IMR-90 (cell line): ENCODE measurements around the gene CAT. TPM values are rescaled to one million over a fixed set of nuclear protein-coding genes. Genes with fewer than 3 reads are reported as not detected.
A peak's percentile ranks its signal among the peaks of the same experiment; 100 is the strongest.

ENCODE experiments used
- ATAC-seq: fragments of 200-7000 bp; cut with Tn5 transposase; 2 replicates; pipeline ENCODE4 v1.9.1; 2020; ENCODE audit warnings: low read depth, mild to moderate bottlenecking, moderate library complexity
- BruUV-seq: library from RNA; stranded (reverse); fragments of 400-500 nt; replicated peaks from 2 replicates; lab custom pipeline; 2021; lab: Mats Ljungman, UMichigan
- CTCF ChIA-PET: fragments of 300-600 bp; formaldehyde crosslinking; extraction: SDS; loops from one replicate; lab custom pipeline; 2021; ENCODE audit warnings: antibody characterized with exemption; lab: Yijun Ruan, JAX
- POLR2A ChIA-PET: fragments of 300-600 bp; sonication (Branson Sonifier 250); formaldehyde crosslinking; loops from one replicate; lab custom pipeline; 2022; ENCODE audit warnings: antibody characterized with exemption; ENCODE audit not compliant: unreplicated experiment; lab: Charles Lee
- DNase-seq: peaks from one replicate; pipeline ENCODE4 v3.0.0; 2013
- H2AFZ ChIP-seq: replicated peaks from 2 replicates; pipeline ENCODE3; 2013; ENCODE audit warnings: low read length, mild to moderate bottlenecking; ENCODE audit not compliant: poor library complexity
- H2AK5ac ChIP-seq: 2 replicates; pipeline ENCODE4 v1.6.1; 2013; ENCODE audit warnings: low read depth, low read length, inconsistent platforms
- H2AK9ac ChIP-seq: replicated peaks from 2 replicates; pipeline ENCODE3; 2013; ENCODE audit warnings: mild to moderate bottlenecking, low read depth, low read length, moderate library complexity; ENCODE audit not compliant: poor library complexity
- H2BK120ac ChIP-seq: 2 replicates; pipeline ENCODE4 v1.6.1; 2013; ENCODE audit warnings: low read depth, low read length, inconsistent platforms
- H2BK15ac ChIP-seq: 3 replicates; pipeline ENCODE4 v1.6.1; 2013; ENCODE audit warnings: low read depth, low read length, inconsistent platforms
- H2BK20ac ChIP-seq: 2 replicates; pipeline ENCODE4 v1.6.1; 2013; ENCODE audit warnings: low read depth, mild to moderate bottlenecking, inconsistent platforms, low read length, moderate library complexity
- H2BK5ac ChIP-seq: 2 replicates; pipeline ENCODE4 v1.6.1; 2013; ENCODE audit warnings: mild to moderate bottlenecking, low read depth, low read length, inconsistent platforms; ENCODE audit not compliant: poor library complexity, severe bottlenecking
- H3K14ac ChIP-seq: replicated peaks from 2 replicates; pipeline ENCODE4 v1.6.1; 2013; ENCODE audit warnings: low read depth, low read length, inconsistent platforms
- H3K18ac ChIP-seq: 2 replicates; pipeline ENCODE4 v1.6.1; 2013; ENCODE audit warnings: low read depth, low read length, control low read depth
- H3K23ac ChIP-seq: 2 replicates; pipeline ENCODE4 v1.6.1; 2013; ENCODE audit warnings: low read depth, low read length, inconsistent platforms
- H3K27ac ChIP-seq: 2 replicates; pipeline ENCODE4 v1.5.1; 2013; ENCODE audit warnings: mild to moderate bottlenecking, control low read depth, low read length; ENCODE audit not compliant: insufficient read depth
- H3K27me3 ChIP-seq: 2 replicates; pipeline ENCODE4 v1.6.1; 2013; ENCODE audit warnings: low read length; ENCODE audit not compliant: control insufficient read depth, insufficient read depth
- H3K36me3 ChIP-seq: 2 replicates; pipeline ENCODE4 v1.6.1; 2013; ENCODE audit warnings: low read length, mixed read lengths; ENCODE audit not compliant: control insufficient read depth, insufficient read depth
- H3K4ac ChIP-seq: 2 replicates; pipeline ENCODE4 v1.6.1; 2013; ENCODE audit warnings: low read depth, low read length, inconsistent platforms
- H3K4me1 ChIP-seq: 2 replicates; pipeline ENCODE4 v1.6.1; 2013; ENCODE audit warnings: low read length, mixed read lengths; ENCODE audit not compliant: control insufficient read depth, insufficient read depth
- H3K4me2 ChIP-seq: 2 replicates; pipeline ENCODE4 v1.6.1; 2013; ENCODE audit warnings: low read depth, mild to moderate bottlenecking, control low read depth, low read length, moderate library complexity
- H3K4me3 ChIP-seq: 2 replicates; pipeline ENCODE4 v1.5.1; 2013; ENCODE audit warnings: low read depth, mild to moderate bottlenecking, control low read depth, low read length, moderate library complexity; ENCODE audit not compliant: insufficient read depth
- H3K56ac ChIP-seq: 2 replicates; pipeline ENCODE4 v1.6.1; 2013; ENCODE audit warnings: low read length, inconsistent platforms; ENCODE audit not compliant: insufficient read depth; ENCODE audit errors: extremely low read depth
- H3K79me1 ChIP-seq, 2 experiments: 2 replicates each; pipeline ENCODE4 v1.6.1; 2013; ENCODE audit warnings: low read length in 2 of 2, inconsistent platforms in 1 of 2, low read depth in 1 of 2
- H3K9ac ChIP-seq: 2 replicates; pipeline ENCODE4 v1.6.1; 2013; ENCODE audit warnings: low read depth, low read length, control low read depth
- H3K9me1 ChIP-seq: 2 replicates; pipeline ENCODE4 v1.6.1; 2013; ENCODE audit warnings: low read length, inconsistent platforms; ENCODE audit not compliant: insufficient read depth
- H3K9me3 ChIP-seq: 2 replicates; pipeline ENCODE4 v1.6.1; 2013; ENCODE audit warnings: low read length; ENCODE audit not compliant: control insufficient read depth, insufficient read depth
- H4K20me1 ChIP-seq: 2 replicates; pipeline ENCODE4 v1.6.1; 2013; ENCODE audit warnings: low read length, inconsistent platforms; ENCODE audit not compliant: insufficient read depth
- H4K5ac ChIP-seq: 2 replicates; pipeline ENCODE4 v1.6.1; 2013; ENCODE audit warnings: mild to moderate bottlenecking, low read depth, low read length, control low read depth
- H4K8ac ChIP-seq, 2 experiments: 2 replicates each; pipeline ENCODE4 v1.6.1; 2013; ENCODE audit warnings: low read depth in 2 of 2, low read length in 2 of 2, control low read depth in 1 of 2, inconsistent platforms in 1 of 2
- H4K91ac ChIP-seq: 2 replicates; pipeline ENCODE4 v1.6.1; 2013; ENCODE audit warnings: low read depth, low read length, inconsistent platforms; ENCODE audit not compliant: insufficient read depth
- NFE2L2 ChIP-seq: fragments of 150-350 bp; IDR thresholded peaks from 2 replicates; pipeline ENCODE4 v1.6.1; 2016; ENCODE audit warnings: low read depth, mild to moderate bottlenecking, low read length
- RCOR1 ChIP-seq: IDR thresholded peaks from 2 replicates; pipeline ENCODE4 v1.6.1; 2012; ENCODE audit warnings: mild to moderate bottlenecking, low read length, improper control_type of control experiment; ENCODE audit not compliant: insufficient replicate concordance
- WGBS, 2 experiments: methylation state at CpG; one replicate each; pipeline versions ENCODE4 v1.1.5 to v1.1.7; 2013; ENCODE audit warnings: missing lambda C conversion rate in 2 of 2; ENCODE audit not compliant: insufficient read length in 1 of 2; ENCODE audit errors: extremely low coverage in 2 of 2; 5-methylcytosine and 5-hydroxymethylcytosine counted together
- dilution Hi-C: fragments of 300-500 bp; cut with HindIII; formaldehyde crosslinking; loops from one replicate; pipeline ENCODE4 v1.14.3; 2018; ENCODE audit warnings: low sequenced_read_pairs; ENCODE audit not compliant: unreplicated experiment
- in situ Hi-C: fragments of 300-500 bp; cut with MboI; formaldehyde crosslinking; loops from 3 replicates; pipeline ENCODE4 v1.14.3; 2019; ENCODE audit warnings: low sequenced_read_pairs, inconsistent platforms, mixed read lengths
- intact Hi-C: fragments of 100-400 bp; cut with micrococcal nuclease; formaldehyde crosslinking; loops from 2 replicates; pipeline ENCODE4 v1.10.0; 2022
- polyA plus RNA-seq, 3 experiments: library from polyadenylated mRNA; depleted of rRNA; stranded (reverse); fragments of >200 nt; gene quantifications; 2 replicates each; pipeline ENCODE4 v1.2.3, GENCODE V29; 2012; ENCODE audit warnings: low replicate concordance in 1 of 3
- total RNA-seq: library from RNA; depleted of rRNA; stranded (reverse); fragments of >200 nt; gene quantifications from 2 replicates; pipeline ENCODE4 v1.2.3, GENCODE V29; 2012

The CAT gene
- total and polyA plus RNA-seq, 2 of the 4 experiments (the other 2 are of a cell fraction), result 52.5 to 80.5 TPM

- dilution Hi-C loops, result no loop called here
- H4K8ac ChIP-seq, result no peak overlapping the region; a peak in 1 of 4 replicates
- H4K5ac ChIP-seq, result no peak overlapping the region
- no peaks in the 10 kb centered on the region for H3K9me3 ChIP-seq
- H3K27me3 ChIP-seq, result peaks cover 14% of the 10 kb centered on the region
- no peaks in the 10 kb centered on the region; the same call in 1 of the 2 replicates for H3K9me1 ChIP-seq
- no peaks in the 10 kb centered on the region for H4K20me1 ChIP-seq
- 87% methylated on average over 3 of the region's 3 CpGs; no CpG with 5 or more reads in 1 of the 2 experiments for WGBS, 2 experiments
- no peak overlapping the region for H3K56ac ChIP-seq
- ATAC-seq (no peak), DNase-seq (peak; percentile 6)
- no peak overlapping the region for H3K4ac ChIP-seq
- H2AK9ac ChIP-seq, result no peak overlapping the region
- no peak overlapping the region for H3K4me2 ChIP-seq
- no peak overlapping the region for H2BK120ac ChIP-seq
- no peak overlapping the region for H2AFZ ChIP-seq
- no peak overlapping the region for H4K91ac ChIP-seq
- no peak overlapping the region for H3K4me3 ChIP-seq
- H3K23ac ChIP-seq, result no peak overlapping the region
- H3K4me1 ChIP-seq, result peaks cover 14% of the 10 kb centered on the region
- no peaks in the 10 kb centered on the region for H3K79me1 ChIP-seq
- no peak overlapping the region for H3K27ac ChIP-seq
- no peaks in the 10 kb centered on the region for H3K36me3 ChIP-seq
- no peak for TF ChIP-seq NFE2L2
- TF ChIP-seq RCOR1, result no peak
- ChIA-PET CTCF (interaction anchor here (0.7 kb wide), 1 partner anchor 85 kb away, joined by 5 read pairs; no protein-coding TSS in a partner anchor), POLR2A (no interaction called here)
- H2BK15ac ChIP-seq, result no peak overlapping the region
- H3K9ac ChIP-seq, result no peak overlapping the region
- H2BK20ac ChIP-seq, result no peak overlapping the region
- H3K18ac ChIP-seq, result no peak overlapping the region
- intact Hi-C loops, result no loop called here
- BruUV-seq, result no TSS peak
- no peak overlapping the region for H3K14ac ChIP-seq
- no peak overlapping the region for H2BK5ac ChIP-seq
- in situ Hi-C loops, result no loop called here
- H2AK5ac ChIP-seq, result no peak overlapping the region
Observed at GRCh38 chr11:34502949-34503348, 64.2 kb downstream of the CAT start.
